ENCODE results near the gene METTL17. TPM values are rescaled to one million over a fixed set of nuclear protein-coding genes. Genes with fewer than 3 reads are reported as not detected.
"Not testable (repeated sequence)": the region's sequence is repeated elsewhere in the genome, so short reads cannot be mapped to it uniquely, and the experiment has no call there.

METTL17 gene
- total and polyA plus RNA-seq, 10 donors: 58.9 to 119 (median 77.6) TPM

DNA sequence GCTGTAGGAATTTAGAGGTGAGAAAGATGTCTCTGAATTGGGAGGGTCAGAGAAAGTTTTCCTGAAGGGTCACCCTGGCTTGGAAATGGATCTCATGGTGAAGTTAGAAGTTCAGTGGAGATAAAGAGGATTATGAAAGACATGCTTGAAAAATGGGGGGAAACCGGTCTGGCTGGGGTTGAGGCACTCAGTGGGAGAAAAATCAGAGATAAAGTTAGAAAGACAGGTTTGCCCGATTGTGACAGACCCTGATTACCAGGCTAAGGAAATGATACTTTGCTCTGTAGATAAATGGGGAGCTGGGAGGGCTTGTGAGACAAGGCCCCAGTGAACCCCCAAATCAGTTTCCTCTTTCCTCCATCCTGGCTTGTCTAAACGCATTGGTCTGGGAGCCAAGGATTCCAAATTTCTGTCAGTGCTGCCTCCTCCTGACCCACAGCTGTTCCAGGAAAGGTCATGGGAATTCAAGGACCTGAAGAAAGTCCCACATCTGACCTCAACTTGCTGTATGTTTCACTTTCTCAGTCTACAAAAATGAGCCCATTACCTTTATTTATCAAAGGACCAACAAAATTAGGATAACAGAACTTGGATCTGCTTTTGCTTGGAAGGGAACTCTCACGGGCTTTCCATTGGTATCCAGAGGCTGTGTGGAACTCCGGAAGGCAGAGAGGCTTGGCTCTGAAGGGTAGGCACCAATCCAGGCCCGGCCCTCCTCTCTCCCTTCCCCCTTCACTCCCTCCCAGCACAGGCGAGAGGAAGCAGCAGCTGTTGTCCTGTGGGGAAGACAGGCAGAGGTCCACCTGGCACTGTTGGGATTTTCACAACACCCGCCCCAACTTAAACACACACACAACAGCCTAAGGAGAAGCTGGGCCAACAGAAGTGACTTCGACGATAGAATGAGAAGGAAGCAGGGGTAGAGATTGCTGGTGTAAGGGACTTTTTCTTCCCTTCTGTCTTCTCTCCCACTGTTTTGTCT lies 49.0 kb downstream of the METTL17 start:
- TF ChIP-seq POLR2A (IDR thresholded peaks at IDR 0.05): no peak
- peak in 2 of 3 donors; percentile 60 to 71 for TF ChIP-seq POLR2AphosphoS5 (IDR thresholded peaks at IDR 0.05)
- Histone ChIP-seq H3K9me3 (no peaks in the 10 kb centered on the region), H3K27me3 (replicated peaks in 1 of 7) (no peaks in the 10 kb centered on the region), H3K4me3 (no peak overlapping the region), H3K4me1 (peaks cover 14 to 40% (median 28%) of the 10 kb centered on the region in 6 donors), H3K27ac (peak overlapping the region; percentile 14 to 77 (median 72)), H3K36me3 (no peaks in the 10 kb centered on the region)
- 45 to 62% (median 57%) methylated on average over 10 of the region's 10 CpGs for WGBS, 5 donors
- intact Hi-C loops (cut with DNase I; ENCODE audit: low total_unique reads): no loop called here
- DNase-seq: peak; percentile 78

DNA sequence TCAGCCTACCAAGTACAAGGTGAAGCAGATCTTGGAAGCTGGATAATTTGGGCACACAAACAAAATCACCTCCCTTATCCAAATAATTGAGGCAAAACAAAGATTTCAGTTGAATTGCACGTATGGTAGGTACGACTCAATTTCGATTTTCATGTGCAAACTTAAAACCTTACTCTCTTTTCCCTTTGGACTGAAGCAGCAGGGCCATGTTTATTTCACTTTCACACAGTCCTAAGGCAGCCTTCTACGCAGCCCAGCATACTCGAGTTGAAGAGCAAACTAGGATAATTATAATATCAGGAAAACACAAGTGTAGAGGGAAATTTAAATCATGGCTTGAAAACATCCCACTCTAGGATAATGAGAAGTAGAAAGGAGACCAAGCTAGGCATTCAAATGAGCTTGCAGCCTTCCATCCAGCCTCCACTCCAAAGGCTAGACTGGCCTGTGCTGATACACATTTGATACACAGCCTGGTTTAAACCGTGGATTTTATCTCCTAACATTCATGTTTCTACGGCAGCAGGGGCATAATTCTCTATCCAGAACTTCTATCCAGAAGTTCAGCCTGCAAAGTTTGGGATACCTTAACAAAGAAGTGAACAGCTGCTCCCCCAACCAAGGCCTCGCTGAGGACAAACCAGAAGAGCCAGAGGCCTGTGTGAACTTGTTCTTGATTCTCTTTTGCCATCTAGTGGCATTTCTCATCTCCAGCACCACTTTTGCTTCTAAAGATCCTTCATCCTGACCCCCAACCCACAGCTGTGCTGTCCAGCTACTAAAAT lies 50.0 kb downstream of the METTL17 start:
- intact Hi-C loops (cut with DNase I; ENCODE audit: low total_unique reads): no loop called here
- H3K4me1 ChIP-seq: peaks cover 14 to 51% (median 35%) of the 10 kb centered on the region in 6 donors
- peak overlapping the region; percentile 14 to 77 (median 72) for H3K27ac ChIP-seq
- H3K27me3 ChIP-seq (replicated peaks in 1 of 7): no peaks in the 10 kb centered on the region
- H3K9me3 ChIP-seq: no peaks in the 10 kb centered on the region
- H3K4me3 ChIP-seq: no peak overlapping the region
- WGBS, 5 donors: 54 to 65% (median 59%) methylated on average over 8 of the region's 8 CpGs
- H3K36me3 ChIP-seq: no peaks in the 10 kb centered on the region
- peak; percentile 58 for DNase-seq
- TF ChIP-seq, protein P1, sequence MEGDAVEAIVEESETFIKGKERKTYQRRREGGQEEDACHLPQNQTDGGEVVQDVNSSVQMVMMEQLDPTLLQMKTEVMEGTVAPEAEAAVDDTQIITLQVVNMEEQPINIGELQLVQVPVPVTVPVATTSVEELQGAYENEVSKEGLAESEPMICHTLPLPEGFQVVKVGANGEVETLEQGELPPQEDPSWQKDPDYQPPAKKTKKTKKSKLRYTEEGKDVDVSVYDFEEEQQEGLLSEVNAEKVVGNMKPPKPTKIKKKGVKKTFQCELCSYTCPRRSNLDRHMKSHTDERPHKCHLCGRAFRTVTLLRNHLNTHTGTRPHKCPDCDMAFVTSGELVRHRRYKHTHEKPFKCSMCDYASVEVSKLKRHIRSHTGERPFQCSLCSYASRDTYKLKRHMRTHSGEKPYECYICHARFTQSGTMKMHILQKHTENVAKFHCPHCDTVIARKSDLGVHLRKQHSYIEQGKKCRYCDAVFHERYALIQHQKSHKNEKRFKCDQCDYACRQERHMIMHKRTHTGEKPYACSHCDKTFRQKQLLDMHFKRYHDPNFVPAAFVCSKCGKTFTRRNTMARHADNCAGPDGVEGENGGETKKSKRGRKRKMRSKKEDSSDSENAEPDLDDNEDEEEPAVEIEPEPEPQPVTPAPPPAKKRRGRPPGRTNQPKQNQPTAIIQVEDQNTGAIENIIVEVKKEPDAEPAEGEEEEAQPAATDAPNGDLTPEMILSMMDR (IDR thresholded peaks at IDR 0.05 in 8 of 11, conservative IDR thresholded peaks at IDR 0.05 in 3 of 11): peak; percentile 38 to 72 (median 60)
- TF ChIP-seq POLR2A (IDR thresholded peaks at IDR 0.05) (no peak), POLR2AphosphoS5 (IDR thresholded peaks at IDR 0.05) (no peak)

DNA sequence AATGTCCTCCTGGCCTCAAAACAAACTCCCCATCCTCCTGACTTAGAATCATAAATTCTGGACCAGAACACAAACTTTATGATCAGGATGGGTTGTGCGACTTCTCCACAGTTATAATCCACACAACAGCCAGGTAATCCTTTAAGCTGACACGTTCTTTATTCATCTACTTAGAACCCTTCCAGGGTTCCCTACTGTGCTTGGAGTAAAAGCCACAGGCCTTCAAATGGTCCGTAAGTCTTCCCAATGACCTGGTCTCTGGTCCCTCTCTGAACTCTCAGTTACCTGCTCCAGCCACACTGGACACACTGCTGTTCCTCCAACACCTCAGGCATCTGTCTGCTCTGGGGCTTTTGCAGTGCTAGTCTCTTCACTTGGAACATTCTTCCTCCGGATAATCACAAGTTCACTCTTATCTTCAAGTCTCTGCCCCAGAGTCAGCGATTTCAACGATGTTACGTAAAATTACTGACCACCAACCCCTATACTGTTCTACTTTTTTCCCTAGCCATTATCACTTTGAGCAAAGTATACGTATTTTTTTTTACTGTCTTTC lies 50.7 kb downstream of the METTL17 start:
- 71 to 86% (median 79%) methylated on average over 8 of the region's 8 CpGs for WGBS, 5 donors
- intact Hi-C loops (cut with DNase I; ENCODE audit: low total_unique reads): no loop called here
- Histone ChIP-seq H3K9me3 (no peaks in the 10 kb centered on the region), H3K27me3 (replicated peaks in 1 of 7) (no peaks in the 10 kb centered on the region), H3K4me1 (peaks cover 14 to 53% (median 35%) of the 10 kb centered on the region in 6 donors), H3K4me3 (no peak overlapping the region), H3K36me3 (no peaks in the 10 kb centered on the region), H3K27ac (peak overlapping the region in 1 of 8 donors; percentile 76)
- TF ChIP-seq, protein P1 (IDR thresholded peaks at IDR 0.05 in 8 of 11, conservative IDR thresholded peaks at IDR 0.05 in 3 of 11): no peak
- no peak for TF ChIP-seq POLR2AphosphoS5 (IDR thresholded peaks at IDR 0.05)
- TF ChIP-seq POLR2A (IDR thresholded peaks at IDR 0.05): no peak
- peak; percentile 19 for DNase-seq

DNA sequence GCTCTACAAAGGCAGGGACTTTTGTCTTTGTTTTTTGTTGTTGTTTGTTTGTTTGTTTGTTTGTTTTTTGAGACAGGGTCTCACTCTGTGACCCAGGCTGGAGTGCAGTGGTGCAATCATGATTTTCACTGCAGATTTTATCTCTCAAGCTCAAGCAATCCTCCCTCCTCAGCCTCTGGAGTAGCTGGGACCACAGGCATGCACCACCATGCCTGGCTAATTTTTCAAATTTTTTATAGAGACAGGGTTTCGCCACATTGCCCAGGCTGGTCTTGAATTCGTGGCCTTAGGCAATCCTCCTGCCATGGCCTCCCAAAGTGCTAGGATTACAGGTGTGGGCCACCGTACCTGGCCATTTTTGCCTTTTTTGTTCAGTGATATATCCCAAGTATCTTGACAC lies 51.2 kb downstream of the METTL17 start:
- H3K4me1 ChIP-seq: peaks cover 14 to 53% (median 35%) of the 10 kb centered on the region in 6 donors
- peak; percentile 16 for DNase-seq
- H3K9me3 ChIP-seq; H3K36me3 ChIP-seq; H3K27me3 ChIP-seq (replicated peaks in 1 of 7); H3K4me3 ChIP-seq; intact Hi-C loops (cut with DNase I; ENCODE audit: low total_unique reads); H3K27ac ChIP-seq: not testable (repeated sequence)
- 78 to 88% (median 83%) methylated on average over 3 of the region's 3 CpGs for WGBS, 5 donors
